ENCODE results near the gene UBE2M. TPM values are rescaled to one million over a fixed set of nuclear protein-coding genes. Genes with fewer than 3 reads are reported as not detected.
A peak's percentile ranks its signal among the peaks of the same experiment; 100 is the strongest.
"Not testable (repeated sequence)": the region's sequence is repeated elsewhere in the genome, so short reads cannot be mapped to it uniquely, and the experiment has no call there.

Gene UBE2M
- total RNA-seq, 2 donors from 2014 or later: 91.4 to 113 TPM

- intact Hi-C loops (cut with DNase I): no loop called here
- DNase-seq: no peak
- no peak for ATAC-seq
Measured at GRCh38 chr19:58545286-58546018, 13.0 kb downstream of the UBE2M start.

DNA sequence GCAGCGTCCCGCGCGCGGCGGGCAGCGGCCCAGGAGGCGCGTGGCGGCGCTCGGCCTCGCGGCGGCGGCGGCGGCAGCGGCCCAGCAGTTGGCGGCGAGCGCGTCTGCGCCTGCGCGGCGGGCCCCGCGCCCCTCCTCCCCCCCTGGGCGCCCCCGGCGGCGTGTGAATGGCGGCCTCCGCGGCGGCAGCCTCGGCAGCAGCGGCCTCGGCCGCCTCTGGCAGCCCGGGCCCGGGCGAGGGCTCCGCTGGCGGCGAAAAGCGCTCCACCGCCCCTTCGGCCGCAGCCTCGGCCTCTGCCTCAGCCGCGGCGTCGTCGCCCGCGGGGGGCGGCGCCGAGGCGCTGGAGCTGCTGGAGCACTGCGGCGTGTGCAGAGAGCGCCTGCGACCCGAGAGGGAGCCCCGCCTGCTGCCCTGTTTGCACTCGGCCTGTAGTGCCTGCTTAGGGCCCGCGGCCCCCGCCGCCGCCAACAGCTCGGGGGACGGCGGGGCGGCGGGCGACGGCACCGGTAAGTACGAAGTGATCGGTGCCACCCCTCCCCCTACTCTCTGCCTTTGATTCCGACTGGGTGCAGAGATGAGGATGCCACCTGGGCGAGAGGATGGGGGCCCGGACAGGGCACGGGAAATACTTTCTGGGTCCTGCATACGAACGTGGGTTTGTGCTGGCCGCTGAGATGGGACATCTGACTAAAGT is 13.7 kb downstream of the UBE2M start:
- DNase-seq (peak; percentile 58), ATAC-seq (peak; percentile 5 to 47)
- intact Hi-C loops (cut with DNase I): no loop called here

DNA sequence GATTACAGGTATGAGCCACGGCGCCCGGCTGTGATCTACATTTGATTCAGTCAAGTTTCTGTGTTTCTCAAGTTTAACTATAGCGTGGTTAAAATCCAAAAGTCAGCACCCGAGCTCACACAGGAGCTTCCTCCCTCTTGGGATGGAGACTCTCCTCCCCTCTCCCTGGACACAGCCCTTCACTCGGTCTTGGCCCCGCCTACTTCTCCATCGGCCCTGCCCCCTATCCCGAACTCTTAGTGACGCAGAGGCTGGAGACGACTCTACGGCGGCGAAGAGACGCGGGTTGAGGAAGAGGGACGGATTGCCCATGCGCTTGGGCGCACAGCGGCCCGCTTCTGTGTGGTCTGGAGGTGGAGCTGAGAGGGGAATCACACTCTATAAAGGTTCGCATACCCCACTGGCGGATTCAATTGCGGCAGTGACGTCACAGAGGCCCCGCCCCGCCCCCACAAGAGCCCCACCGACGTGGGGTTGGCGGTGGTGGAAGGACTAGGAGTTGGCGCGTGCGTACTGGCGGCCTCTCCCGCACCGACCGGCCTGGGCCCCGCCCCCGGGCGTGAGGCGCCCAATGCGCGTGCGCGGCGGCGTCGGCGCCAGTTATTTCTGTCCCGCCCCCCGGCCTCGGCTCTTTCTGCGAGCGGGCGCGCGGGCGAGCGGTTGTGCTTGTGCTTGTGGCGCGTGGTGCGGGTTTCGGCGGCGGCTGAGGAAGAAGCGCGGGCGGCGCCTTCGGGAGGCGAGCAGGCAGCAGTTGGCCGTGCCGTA is 14.4 kb downstream of the UBE2M start, which contains the start of gene TRIM28:
Gene TRIM28, plus strand, starts transcription at position 239 of the 765 bp plus-strand sequence. CDS start 694 bp downstream, outside the sequence.
- intact Hi-C loops (cut with DNase I): no loop called here
- ATAC-seq: peak; percentile 95 to 98
- DNase-seq: peak; percentile 99

- intact Hi-C loops (cut with DNase I); DNase-seq; ATAC-seq: not testable (repeated sequence)
Measured at GRCh38 chr19:58542641-58543372, 15.6 kb downstream of the UBE2M start.

DNA sequence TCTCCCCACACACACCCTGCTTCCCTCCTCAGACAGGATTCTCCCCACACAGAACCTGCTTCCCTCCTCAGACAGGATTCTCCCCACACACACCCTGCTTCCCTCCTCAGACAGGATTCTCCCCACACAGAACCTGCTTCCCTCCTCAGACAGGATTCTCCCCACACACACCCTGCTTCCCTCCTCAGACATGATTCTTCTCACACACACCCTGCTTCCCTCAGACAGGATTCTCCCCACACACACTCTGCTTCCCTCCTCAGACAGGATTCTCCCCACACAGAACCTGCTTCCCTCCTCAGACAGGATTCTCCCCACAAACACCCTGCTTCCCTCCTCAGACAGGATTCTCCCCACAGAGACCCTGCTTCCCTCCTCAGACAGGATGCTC is 19.2 kb downstream of the UBE2M start:
- ATAC-seq; DNase-seq; intact Hi-C loops (cut with DNase I): not testable (repeated sequence)

- DNase-seq (peak; percentile 80), ATAC-seq (peak; percentile 79 to 95)
- intact Hi-C loops (cut with DNase I): no loop called here
Measured at GRCh38 chr19:58538257-58539168, 19.9 kb downstream of the UBE2M start.

- ATAC-seq: peak in 1 of 2 donors; percentile 12
- DNase-seq: no peak
- intact Hi-C loops (cut with DNase I): no loop called here
Measured at GRCh38 chr19:58536852-58537798, 21.3 kb downstream of the UBE2M start.

DNA sequence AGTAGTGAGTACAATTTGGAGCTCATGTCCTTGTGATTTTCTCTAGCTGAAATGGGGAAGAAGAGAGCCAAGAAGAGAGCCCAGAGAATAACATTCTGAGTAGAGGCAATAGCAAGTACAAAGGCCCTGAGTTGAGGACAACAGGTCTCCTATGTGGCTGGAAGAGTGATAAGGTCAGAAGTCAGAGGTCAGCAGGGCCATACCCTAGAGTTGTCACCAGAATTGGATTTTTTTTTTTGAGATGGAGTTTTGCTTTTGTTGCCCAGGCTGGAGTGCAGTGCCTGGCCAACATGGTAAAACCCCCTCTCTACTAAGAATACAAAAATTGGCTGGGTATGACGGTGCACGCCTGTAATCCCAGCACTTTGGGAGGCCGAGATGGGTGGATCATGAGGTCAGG is 22.6 kb downstream of the UBE2M start:
- no peak for ATAC-seq

DNA sequence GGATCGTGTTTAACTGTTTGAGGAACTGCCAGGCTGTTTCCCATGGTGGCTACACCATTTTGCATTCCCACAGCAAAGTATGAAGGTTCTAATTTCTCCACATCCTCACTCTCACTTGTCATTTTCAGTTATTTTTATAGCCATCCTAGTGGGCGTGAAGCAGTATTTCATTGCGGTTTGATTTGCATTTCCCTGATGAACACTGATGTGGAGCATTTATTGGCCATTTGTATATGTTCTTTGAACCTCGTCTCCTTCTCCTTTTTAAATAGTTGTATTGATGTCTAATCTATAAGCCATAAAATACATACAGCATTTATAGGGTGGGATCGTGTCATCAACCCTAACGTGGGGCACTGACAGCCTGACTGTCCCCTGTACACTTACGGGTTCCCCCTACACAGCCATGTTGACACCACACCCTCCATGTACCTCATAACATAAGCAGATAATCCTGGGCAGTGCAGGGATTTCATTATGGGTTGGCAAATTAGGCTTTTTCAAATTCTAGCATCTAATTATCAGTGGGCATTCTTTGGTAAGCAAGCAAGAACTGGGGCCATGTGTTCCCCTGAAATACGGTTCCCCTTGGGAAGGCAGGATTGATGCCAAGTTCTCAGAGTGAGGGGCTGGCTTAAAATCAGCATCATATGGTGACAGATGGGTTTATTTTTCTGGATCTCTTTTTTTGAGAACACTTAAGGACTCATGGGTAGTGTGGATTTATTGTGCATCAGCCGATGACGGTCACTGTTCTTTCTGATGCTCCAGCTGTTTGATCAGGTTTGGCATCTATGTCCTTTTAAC is 27.2 kb downstream of the UBE2M start:
- intact Hi-C loops (cut with DNase I): no loop called here
- DNase-seq (no peak), ATAC-seq (no peak)

More for the DNA sequence above, 22.6 kb downstream of the UBE2M start:
- intact Hi-C loops (cut with DNase I): no loop called here
- DNase-seq: no peak

GRCh38 chr19:58529405-58529804 is 29.0 kb downstream of the UBE2M start:
- ATAC-seq (no peak), DNase-seq (no peak)
- intact Hi-C loops (cut with DNase I): no loop called here

- intact Hi-C loops (cut with DNase I): no loop called here
- DNase-seq: no peak
- ATAC-seq: no peak
Measured at GRCh38 chr19:58522709-58523108, 35.7 kb downstream of the UBE2M start.

GRCh38 chr19:58521651-58522050 is 36.8 kb downstream of the UBE2M start:
- DNase-seq (no peak), ATAC-seq (no peak)
- intact Hi-C loops (cut with DNase I): no loop called here

GRCh38 chr19:58520257-58520599 is 38.2 kb downstream of the UBE2M start:
- DNase-seq (no peak), ATAC-seq (peak in 1 of 2 donors; percentile 41)
- intact Hi-C loops (cut with DNase I): no loop called here

- intact Hi-C loops (cut with DNase I): no loop called here
- peak; percentile 92 for DNase-seq
Measured at GRCh38 chr19:58519355-58520256, 38.8 kb downstream of the UBE2M start, which contains the start of gene ZBTB45. Gene ZBTB45 (minus strand): TSS chr19:58519810. CDS start chr19:58517673, 2,137 bp downstream.

GRCh38 chr19:58519087-58519354 is 39.4 kb downstream of the UBE2M start:
- intact Hi-C loops (cut with DNase I): no loop called here
- ATAC-seq (peak; percentile 67 to 72), DNase-seq (peak; percentile 75)

More at GRCh38 chr19:58519355-58520256, 38.8 kb downstream of the UBE2M start, which contains the start of gene ZBTB45:
- ATAC-seq: peak; percentile 90 to 94

Data from left cardiac atrium (tissue), 4 donors.